Measurements from ENCODE around the gene ADAM33. TPM values are rescaled to one million over a fixed set of nuclear protein-coding genes. Genes with fewer than 3 reads are reported as not detected.

ADAM33 gene
- total and polyA plus RNA-seq, 2 of the 13 experiments (the other 11 are each of a cell fraction or from before 2014, with no cell fraction given) = not detected

DNA sequence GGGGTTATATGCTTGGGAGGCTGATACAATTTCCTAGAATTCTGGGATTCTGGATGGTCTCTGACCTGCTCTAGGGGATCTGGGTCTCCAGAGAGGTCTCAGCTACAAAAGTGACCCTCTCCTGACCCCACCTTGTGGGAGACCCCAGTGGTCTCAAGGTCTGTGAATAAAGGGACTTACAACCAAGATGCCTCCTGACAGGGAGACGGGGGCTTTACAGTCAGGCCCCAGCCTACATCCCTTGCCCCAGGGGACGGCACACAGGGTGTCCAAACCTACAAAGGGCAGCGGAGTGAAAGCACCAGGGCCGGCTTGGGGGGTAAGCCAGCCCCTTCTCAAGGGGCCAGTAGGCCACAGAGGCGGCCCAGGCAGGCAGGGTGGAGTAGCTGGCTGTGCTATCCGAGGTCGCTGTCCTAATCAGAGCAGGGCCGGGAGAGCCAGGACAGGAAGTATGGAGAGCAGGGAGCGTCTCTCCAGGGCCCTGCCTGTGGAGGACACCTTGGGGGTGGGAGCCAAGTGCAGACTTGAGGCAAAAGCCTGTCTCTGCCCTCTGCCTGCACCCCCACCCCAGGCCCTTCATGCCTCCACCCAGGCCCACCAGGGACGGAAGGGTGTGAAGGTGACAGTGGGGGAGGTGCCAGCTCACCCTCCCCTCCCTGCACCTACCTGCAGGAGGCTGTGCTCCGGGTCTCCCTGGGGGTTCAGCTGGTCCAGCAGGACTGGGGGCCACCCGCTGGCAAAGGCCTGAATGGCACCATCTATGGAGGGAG lies 22.1 kb downstream of the ADAM33 start (continued):
- TF ChIP-seq KLF16 (CRISPR knock-in tag; IDR thresholded peaks at IDR 0.05) = no peak
- no peak for TF ChIP-seq TAF15 (IDR thresholded peaks at IDR 0.05; ENCODE audit: low read depth, low read length, poor library complexity, severe bottlenecking)
- TF ChIP-seq HOXA3 (CRISPR knock-in tag; IDR thresholded peaks at IDR 0.05) = no peak
- TF ChIP-seq, protein P1, sequence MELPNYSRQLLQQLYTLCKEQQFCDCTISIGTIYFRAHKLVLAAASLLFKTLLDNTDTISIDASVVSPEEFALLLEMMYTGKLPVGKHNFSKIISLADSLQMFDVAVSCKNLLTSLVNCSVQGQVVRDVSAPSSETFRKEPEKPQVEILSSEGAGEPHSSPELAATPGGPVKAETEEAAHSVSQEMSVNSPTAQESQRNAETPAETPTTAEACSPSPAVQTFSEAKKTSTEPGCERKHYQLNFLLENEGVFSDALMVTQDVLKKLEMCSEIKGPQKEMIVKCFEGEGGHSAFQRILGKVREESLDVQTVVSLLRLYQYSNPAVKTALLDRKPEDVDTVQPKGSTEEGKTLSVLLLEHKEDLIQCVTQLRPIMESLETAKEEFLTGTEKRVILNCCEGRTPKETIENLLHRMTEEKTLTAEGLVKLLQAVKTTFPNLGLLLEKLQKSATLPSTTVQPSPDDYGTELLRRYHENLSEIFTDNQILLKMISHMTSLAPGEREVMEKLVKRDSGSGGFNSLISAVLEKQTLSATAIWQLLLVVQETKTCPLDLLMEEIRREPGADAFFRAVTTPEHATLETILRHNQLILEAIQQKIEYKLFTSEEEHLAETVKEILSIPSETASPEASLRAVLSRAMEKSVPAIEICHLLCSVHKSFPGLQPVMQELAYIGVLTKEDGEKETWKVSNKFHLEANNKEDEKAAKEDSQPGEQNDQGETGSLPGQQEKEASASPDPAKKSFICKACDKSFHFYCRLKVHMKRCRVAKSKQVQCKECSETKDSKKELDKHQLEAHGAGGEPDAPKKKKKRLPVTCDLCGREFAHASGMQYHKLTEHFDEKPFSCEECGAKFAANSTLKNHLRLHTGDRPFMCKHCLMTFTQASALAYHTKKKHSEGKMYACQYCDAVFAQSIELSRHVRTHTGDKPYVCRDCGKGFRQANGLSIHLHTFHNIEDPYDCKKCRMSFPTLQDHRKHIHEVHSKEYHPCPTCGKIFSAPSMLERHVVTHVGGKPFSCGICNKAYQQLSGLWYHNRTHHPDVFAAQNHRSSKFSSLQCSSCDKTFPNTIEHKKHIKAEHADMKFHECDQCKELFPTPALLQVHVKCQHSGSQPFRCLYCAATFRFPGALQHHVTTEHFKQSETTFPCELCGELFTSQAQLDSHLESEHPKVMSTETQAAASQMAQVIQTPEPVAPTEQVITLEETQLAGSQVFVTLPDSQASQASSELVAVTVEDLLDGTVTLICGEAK (IDR thresholded peaks at IDR 0.05) = no peak
- TF ChIP-seq, protein P1 (CRISPR knock-in tag; IDR thresholded peaks at IDR 0.05) = no peak
- no peak for TF ChIP-seq HMG20B (CRISPR knock-in tag; conservative IDR thresholded peaks at IDR 0.05)
- no peak for TF ChIP-seq TGIF2 (CRISPR knock-in tag; IDR thresholded peaks at IDR 0.05)
- TF ChIP-seq, protein P2, sequence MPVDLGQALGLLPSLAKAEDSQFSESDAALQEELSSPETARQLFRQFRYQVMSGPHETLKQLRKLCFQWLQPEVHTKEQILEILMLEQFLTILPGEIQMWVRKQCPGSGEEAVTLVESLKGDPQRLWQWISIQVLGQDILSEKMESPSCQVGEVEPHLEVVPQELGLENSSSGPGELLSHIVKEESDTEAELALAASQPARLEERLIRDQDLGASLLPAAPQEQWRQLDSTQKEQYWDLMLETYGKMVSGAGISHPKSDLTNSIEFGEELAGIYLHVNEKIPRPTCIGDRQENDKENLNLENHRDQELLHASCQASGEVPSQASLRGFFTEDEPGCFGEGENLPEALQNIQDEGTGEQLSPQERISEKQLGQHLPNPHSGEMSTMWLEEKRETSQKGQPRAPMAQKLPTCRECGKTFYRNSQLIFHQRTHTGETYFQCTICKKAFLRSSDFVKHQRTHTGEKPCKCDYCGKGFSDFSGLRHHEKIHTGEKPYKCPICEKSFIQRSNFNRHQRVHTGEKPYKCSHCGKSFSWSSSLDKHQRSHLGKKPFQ (CRISPR knock-in tag; IDR thresholded peaks at IDR 0.05; ENCODE audit: insufficient replicate concordance) = no peak
- no peak for TF ChIP-seq TEAD2 (CRISPR knock-in tag; IDR thresholded peaks at IDR 0.05)
- no peak for TF ChIP-seq MBNL3 (CRISPR knock-in tag; conservative IDR thresholded peaks at IDR 0.05)
- TF ChIP-seq AHR (CRISPR knock-in tag; IDR thresholded peaks at IDR 0.05) = no peak
- TF ChIP-seq ZFP36L1 (CRISPR knock-in tag; IDR thresholded peaks at IDR 0.05) = no peak
- no peak for TF ChIP-seq ZNF549 (CRISPR knock-in tag; IDR thresholded peaks at IDR 0.05)
- no peak; the same call in 1 of the 2 replicates for TF ChIP-seq RXRB (CRISPR knock-in tag; IDR thresholded peaks at IDR 0.05; ENCODE audit: borderline replicate concordance)
- no peak for TF ChIP-seq DNMT3B (CRISPR knock-in tag; conservative IDR thresholded peaks at IDR 0.05)
